Measurements from ENCODE around the gene MAP2K6.

DNA sequence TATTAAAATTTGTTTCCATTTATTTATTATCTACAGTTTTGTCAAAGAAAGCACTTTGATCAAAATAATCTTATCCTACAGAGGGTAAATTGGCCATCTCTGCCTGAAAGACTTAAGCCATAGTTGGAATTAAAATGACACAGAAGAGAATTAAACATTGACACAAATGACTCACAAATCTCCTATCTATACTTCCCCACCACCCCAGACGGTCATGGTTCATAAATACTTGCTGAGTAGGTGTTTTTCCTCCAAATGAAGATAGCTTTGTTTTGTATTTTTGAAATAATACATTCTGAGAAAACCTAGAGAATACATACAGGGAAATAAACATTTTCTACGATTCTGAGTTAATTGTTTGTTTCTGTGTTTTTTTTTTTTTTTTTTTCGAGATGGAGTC, 142.8 kb downstream of the MAP2K6 start:
- TF ChIP-seq CTCF (IDR thresholded peaks at IDR 0.05) = no peak
- no peak for TF ChIP-seq EZH2phosphoT487 (IDR thresholded peaks at IDR 0.05)
- no peak for TF ChIP-seq EZH2 (IDR thresholded peaks at IDR 0.05)
